GM18858 (cell line): ENCODE results near the gene KLK1.

Source experiments
- ATAC-seq: cut with Tn5 transposase; IDR thresholded peaks from one replicate; pipeline ENCODE4 v1.9.1; 2021; ENCODE audit not compliant: unreplicated experiment

KLK1 gene

DNA sequence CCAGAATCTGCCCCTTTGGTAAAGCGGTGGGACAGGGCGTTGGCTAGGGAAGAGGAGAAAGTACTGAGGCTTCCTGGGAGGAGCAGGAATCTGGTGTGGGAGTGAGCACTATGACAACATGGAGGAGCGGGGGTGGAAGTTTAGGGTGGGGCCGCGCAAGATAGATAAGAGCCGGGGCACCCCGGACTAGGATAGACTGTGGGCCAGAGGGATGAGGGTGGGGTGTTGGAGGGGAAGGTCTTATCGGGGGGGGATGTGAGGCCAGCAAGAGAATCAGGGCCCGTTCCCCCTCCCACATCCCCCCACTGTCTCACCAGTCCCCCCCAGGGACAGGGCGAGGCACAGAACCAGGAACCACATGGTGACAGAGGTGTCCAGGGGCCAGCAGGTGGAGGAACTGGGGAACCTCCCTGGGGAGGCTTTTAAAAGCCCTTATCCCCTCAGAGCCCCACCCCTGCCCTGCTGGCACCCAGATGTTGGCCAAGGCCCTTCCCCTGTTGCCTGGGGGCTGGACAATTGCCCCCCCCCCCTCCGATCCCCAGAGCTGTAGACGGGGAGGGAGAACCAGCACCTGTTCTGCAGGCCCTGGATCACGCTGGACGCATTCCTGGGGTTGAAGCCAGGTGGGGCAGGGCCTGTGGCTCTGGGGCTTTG lies at the start of gene KLK1:
Gene KLK1, minus strand, starts transcription at position 399 of the 654 bp plus-strand sequence. Its CDS starts 39 bp downstream, at position 360.
- no peak for ATAC-seq

DNA sequence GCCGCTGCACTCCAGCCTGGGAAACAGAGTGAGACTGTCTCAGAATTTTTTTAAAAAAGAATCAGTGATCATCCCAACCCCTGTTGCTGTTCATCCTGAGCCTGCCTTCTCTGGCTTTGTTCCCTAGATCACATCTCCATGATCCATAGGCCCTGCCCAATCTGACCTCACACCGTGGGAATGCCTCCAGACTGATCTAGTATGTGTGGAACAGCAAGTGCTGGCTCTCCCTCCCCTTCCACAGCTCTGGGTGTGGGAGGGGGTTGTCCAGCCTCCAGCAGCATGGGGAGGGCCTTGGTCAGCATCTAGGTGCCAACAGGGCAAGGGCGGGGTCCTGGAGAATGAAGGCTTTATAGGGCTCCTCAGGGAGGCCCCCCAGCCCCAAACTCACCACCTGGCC lies 49.5 kb upstream of the KLK1 start, which contains the start of gene KLK2:
Gene KLK2, plus strand, starts transcription at position 384 of the 400 bp plus-strand sequence. CDS start 35 bp downstream, outside the sequence.
- ATAC-seq = no peak

DNA sequence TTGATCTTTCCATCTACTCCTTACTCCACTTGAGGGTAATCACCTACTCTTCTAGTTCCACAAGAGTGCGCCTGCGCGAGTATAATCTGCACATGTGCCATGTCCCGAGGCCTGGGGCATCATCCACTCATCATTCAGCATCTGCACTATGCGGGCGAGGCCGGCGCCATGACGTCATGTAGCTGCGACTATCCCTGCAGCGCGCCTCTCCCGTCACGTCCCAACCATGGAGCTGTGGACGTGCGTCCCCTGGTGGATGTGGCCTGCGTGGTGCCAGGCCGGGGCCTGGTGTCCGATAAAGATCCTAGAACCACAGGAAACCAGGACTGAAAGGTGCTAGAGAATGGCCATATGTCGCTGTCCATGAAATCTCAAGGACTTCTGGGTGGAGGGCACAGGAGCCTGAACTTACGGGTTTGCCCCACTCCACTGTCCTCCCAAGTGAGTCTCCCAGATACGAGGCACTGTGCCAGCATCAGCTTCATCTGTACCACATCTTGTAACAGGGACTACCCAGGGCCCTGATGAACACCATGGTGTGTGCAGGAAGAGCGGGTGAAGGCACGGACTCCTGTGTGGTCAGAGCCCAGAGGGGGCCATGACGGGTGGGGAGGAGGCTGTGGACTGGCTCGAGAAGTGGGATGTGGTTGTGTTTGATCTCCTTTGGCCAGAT lies 47.0 kb upstream of the KLK1 start:
- no peak for ATAC-seq

- no peak for ATAC-seq
These were observed 45.9 kb upstream of the KLK1 start for GRCh38 chr19:50869479-50869878.

- no peak for ATAC-seq
These were observed 38.1 kb upstream of the KLK1 start for GRCh38 chr19:50861496-50862286.

- ATAC-seq = no peak
These were observed 37.4 kb upstream of the KLK1 start for GRCh38 chr19:50861010-50861409.

GRCh38 chr19:50859849-50860248 lies 36.3 kb upstream of the KLK1 start:
- ATAC-seq = no peak

GRCh38 chr19:50858886-50859285 lies 35.3 kb upstream of the KLK1 start:
- no peak for ATAC-seq

GRCh38 chr19:50857366-50857765 lies 33.8 kb upstream of the KLK1 start:
- ATAC-seq = no peak

DNA sequence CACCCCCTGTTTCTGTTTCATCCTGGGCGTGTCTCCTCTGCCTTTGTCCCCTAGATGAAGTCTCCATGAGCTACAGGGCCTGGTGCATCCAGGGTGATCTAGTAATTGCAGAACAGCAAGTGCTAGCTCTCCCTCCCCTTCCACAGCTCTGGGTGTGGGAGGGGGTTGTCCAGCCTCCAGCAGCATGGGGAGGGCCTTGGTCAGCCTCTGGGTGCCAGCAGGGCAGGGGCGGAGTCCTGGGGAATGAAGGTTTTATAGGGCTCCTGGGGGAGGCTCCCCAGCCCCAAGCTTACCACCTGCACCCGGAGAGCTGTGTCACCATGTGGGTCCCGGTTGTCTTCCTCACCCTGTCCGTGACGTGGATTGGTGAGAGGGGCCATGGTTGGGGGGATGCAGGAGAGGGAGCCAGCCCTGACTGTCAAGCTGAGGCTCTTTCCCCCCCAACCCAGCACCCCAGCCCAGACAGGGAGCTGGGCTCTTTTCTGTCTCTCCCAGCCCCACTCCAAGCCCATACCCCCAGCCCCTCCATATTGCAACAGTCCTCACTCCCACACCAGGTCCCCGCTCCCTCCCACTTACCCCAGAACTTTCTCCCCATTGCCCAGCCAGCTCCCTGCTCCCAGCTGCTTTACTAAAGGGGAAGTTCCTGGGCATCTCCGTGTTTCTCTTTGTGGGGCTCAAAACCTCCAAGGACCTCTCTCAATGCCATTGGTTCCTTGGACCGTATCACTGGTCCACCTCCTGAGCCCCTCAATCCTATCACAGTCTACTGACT lies 31.2 kb upstream of the KLK1 start, which contains the start of gene KLK3:
Gene KLK3, plus strand, starts transcription at position 280 of the 775 bp plus-strand sequence. Its CDS starts 41 bp downstream, at position 321.
- ATAC-seq = no peak

DNA sequence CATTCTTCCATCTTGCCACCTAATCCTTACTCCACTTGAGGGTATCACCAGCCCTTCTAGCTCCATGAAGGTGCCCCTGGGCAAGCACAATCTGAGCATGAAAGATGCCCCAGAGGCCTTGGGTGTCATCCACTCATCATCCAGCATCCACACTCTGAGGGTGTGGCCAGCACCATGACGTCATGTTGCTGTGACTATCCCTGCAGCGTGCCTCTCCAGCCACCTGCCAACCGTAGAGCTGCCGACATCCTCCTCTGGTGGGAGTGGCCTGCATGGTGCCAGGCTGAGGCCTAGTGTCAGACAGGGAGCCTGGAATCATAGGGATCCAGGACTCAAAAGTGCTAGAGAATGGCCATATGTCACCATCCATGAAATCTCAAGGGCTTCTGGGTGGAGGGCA lies 28.0 kb upstream of the KLK1 start:
- no peak for ATAC-seq

GRCh38 chr19:50850738-50851137 lies 27.2 kb upstream of the KLK1 start:
- no peak for ATAC-seq

DNA sequence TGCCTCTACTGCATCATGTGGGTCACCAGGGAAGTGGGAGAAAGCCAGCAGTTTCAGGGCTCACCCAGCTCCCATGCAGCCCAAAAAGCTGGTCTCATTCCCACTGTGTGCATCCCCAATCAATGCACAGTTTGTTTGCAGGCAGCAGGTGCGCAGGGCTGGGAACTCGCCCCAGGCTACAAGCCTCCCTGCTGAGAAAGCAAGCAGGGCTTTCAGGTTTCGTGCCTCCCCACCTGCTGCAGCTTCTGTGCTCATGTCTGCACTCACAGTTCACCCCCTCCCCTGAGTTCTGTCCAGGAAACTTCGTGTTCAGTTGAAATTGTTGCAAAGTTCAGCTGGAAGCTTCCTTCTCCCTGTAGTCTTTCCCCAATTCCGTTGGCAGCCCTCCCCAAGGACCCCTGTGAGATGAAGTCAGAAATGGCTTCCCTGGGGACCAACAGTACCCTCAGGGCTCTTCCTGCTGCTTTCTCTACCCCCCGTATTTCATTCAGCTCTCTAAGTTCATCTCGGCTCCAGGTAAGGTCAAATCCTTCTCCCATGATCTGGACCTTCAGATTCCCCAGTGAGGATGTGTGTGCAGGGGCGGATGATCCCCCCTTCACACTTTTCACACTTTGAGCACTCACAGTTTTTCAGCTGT lies 20.8 kb upstream of the KLK1 start:
- ATAC-seq = no peak

- ATAC-seq = no peak
These were observed 20.2 kb upstream of the KLK1 start for GRCh38 chr19:50843701-50844221.

DNA sequence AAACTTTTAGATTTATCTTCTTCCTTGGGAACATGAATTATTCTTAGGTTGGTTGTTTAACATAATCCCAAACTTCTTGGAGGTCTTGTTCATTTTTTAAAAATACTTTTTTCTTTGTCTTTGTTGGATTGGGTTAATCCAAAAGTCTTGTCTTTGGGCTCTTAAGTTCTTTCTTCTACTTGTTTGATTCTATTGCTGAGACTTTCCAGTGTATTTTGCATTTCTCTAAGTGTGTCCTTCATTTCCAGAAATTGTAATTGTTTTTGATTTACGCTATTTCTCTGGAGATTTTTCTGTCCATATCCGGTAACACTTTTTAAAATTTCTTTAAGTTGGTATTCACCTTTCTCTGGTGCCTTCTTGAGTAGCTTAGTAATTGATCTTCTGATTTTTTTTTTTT lies 19.6 kb upstream of the KLK1 start:
- no peak for ATAC-seq

- ATAC-seq = no peak
These were observed 18.5 kb upstream of the KLK1 start for GRCh38 chr19:50842130-50842529.

GRCh38 chr19:50839712-50840655 lies 16.4 kb upstream of the KLK1 start:
- no peak for ATAC-seq

DNA sequence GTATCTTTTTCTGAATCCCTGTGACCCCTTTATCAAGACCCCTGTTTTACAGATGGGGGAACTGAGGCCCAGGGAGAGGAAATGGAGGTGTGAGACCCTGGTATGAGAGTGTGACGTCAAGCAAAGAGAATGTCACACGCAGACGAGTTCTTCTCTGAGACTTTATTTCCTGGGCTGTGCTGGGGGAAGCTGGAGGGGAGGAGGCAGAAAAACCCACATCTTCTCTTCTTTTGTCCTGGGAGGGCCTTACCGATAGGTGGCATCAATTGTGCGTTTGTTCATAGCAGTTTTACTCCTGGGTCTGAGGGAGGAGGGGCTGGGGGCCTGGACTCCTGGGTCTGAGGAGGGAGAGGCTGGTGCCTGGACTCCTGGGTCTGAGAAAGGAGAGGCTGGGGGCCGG lies 14.7 kb upstream of the KLK1 start:
- ATAC-seq = no peak

DNA sequence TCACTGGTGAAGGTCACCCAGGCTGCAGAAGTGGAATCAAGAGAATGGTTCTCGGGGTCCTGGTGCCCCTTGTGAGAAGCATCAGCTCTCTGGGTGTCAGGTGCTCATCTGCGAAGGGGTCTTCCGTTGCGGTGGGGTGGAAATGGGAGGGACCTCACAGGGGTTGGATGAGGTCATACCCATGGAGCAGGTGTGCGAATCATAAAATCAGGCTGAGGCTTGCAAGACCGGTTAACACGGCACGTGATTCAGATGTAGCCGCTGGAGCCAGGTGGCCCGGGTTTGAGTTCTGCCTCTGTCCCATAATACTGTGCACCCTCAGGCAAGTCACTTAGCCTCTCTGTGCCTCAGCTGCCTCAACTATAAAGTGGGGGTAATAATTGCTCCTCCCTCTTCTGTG lies 13.7 kb upstream of the KLK1 start:
- ATAC-seq = no peak
